ENCODE data around the gene PIEZO1.
A peak's percentile ranks its signal among the peaks of the same experiment; 100 is the strongest.

The PIEZO1 gene

GRCh38 chr16:88822281-88823040, 37.4 kb upstream of the PIEZO1 start:
- H2BK12ac ChIP-seq (ENCODE audit: low read length), result no peak overlapping the region

GRCh38 chr16:88821168-88821850, 36.3 kb upstream of the PIEZO1 start:
- Histone ChIP-seq H2AK5ac (ENCODE audit: low read length) (no peak overlapping the region), H3K79me1 (ENCODE audit: low read length) (no peaks in the 10 kb centered on the region), H3K27ac (ENCODE audit: low read depth, low read length) (no peak overlapping the region), H3K18ac (ENCODE audit: low read length) (no peak overlapping the region), H4K12ac (ENCODE audit: low read depth, low read length) (no peak overlapping the region), H3K79me2 (ENCODE audit: control insufficient read depth, insufficient read depth, low read length, poor library complexity) (no peaks in the 10 kb centered on the region), H3K27me3 (ENCODE audit: insufficient read depth, low read length) (no peaks in the 10 kb centered on the region), H3K23ac (ENCODE audit: low read length) (no peak overlapping the region), H3K9ac (ENCODE audit: low read length) (no peak overlapping the region), H3K36me3 (ENCODE audit: control insufficient read depth in 1 of 2, insufficient read depth in 2 of 2, low read length in 2 of 2) (peaks cover 37 to 39% of the 10 kb centered on the region in 2 experiments), H2BK12ac (ENCODE audit: low read length) (no peak overlapping the region), H3K9me3 (ENCODE audit: insufficient read depth, low read depth, low read length) (peaks cover 2% of the 10 kb centered on the region), H4K91ac (ENCODE audit: low read depth, low read length) (no peak overlapping the region), H3K14ac (ENCODE audit: low read length) (no peak overlapping the region), H2BK5ac (ENCODE audit: low read depth, low read length, poor library complexity) (no peak overlapping the region), H2BK120ac (ENCODE audit: insufficient read depth, low read length, poor library complexity) (no peak overlapping the region), H2AFZ (ENCODE audit: insufficient read depth, low read length, poor library complexity) (no peak overlapping the region), H3K4ac (ENCODE audit: low read depth, low read length) (no peak overlapping the region), H3K4me2 (ENCODE audit: low read length) (no peak overlapping the region), H3K4me1 (ENCODE audit: control insufficient read depth in 1 of 2, insufficient read depth in 2 of 2, low read length in 2 of 2) (no peaks in the 10 kb centered on the region), H3K4me3 (ENCODE audit: low read depth, low read length) (peak overlapping the region; percentile 14), H4K8ac (ENCODE audit: low read depth, low read length) (no peak overlapping the region)
- no CpG with 5 or more reads among the region's 22 CpGs for WGBS (ENCODE audit: extremely low coverage, insufficient coverage, insufficient read length)
- DNase-seq, result no peak

More at GRCh38 chr16:88822281-88823040, 37.4 kb upstream of the PIEZO1 start:
- Histone ChIP-seq H2AK5ac (ENCODE audit: low read length) (no peak overlapping the region), H3K14ac (ENCODE audit: low read length) (no peak overlapping the region), H4K12ac (ENCODE audit: low read depth, low read length) (no peak overlapping the region), H3K18ac (ENCODE audit: low read length) (no peak overlapping the region), H3K4me3 (ENCODE audit: low read depth, low read length) (no peak overlapping the region), H3K4ac (ENCODE audit: low read depth, low read length) (no peak overlapping the region), H4K8ac (ENCODE audit: low read depth, low read length) (no peak overlapping the region), H3K27ac (ENCODE audit: low read depth, low read length) (no peak overlapping the region), H2BK120ac (ENCODE audit: insufficient read depth, low read length, poor library complexity) (no peak overlapping the region), H3K27me3 (ENCODE audit: insufficient read depth, low read length) (no peaks in the 10 kb centered on the region), H3K23ac (ENCODE audit: low read length) (no peak overlapping the region), H3K79me2 (ENCODE audit: control insufficient read depth, insufficient read depth, low read length, poor library complexity) (no peaks in the 10 kb centered on the region), H2BK5ac (ENCODE audit: low read depth, low read length, poor library complexity) (no peak overlapping the region), H3K4me1 (ENCODE audit: control insufficient read depth in 1 of 2, insufficient read depth in 2 of 2, low read length in 2 of 2) (no peaks in the 10 kb centered on the region), H4K91ac (ENCODE audit: low read depth, low read length) (no peak overlapping the region), H3K36me3 (ENCODE audit: control insufficient read depth in 1 of 2, insufficient read depth in 2 of 2, low read length in 2 of 2) (peaks cover 37 to 40% of the 10 kb centered on the region in 2 experiments), H3K9ac (ENCODE audit: low read length) (no peak overlapping the region), H3K79me1 (ENCODE audit: low read length) (no peaks in the 10 kb centered on the region), H2AFZ (ENCODE audit: insufficient read depth, low read length, poor library complexity) (no peak overlapping the region), H3K9me3 (ENCODE audit: insufficient read depth, low read depth, low read length) (peaks cover 2% of the 10 kb centered on the region), H3K4me2 (ENCODE audit: low read length) (no peak overlapping the region)
- no CpG with 5 or more reads among the region's 24 CpGs for WGBS (ENCODE audit: extremely low coverage, insufficient coverage, insufficient read length)
- no peak for DNase-seq

GRCh38 chr16:88820385-88821025, 35.5 kb upstream of the PIEZO1 start:
- no peak overlapping the region for H2BK120ac ChIP-seq (ENCODE audit: insufficient read depth, low read length, poor library complexity)
- H3K4ac ChIP-seq (ENCODE audit: low read depth, low read length), result no peak overlapping the region
- peaks cover 35 to 37% of the 10 kb centered on the region in 2 experiments for H3K36me3 ChIP-seq (ENCODE audit: control insufficient read depth in 1 of 2, insufficient read depth in 2 of 2, low read length in 2 of 2)
- no peak overlapping the region for H2AK5ac ChIP-seq (ENCODE audit: low read length)
- H3K27ac ChIP-seq (ENCODE audit: low read depth, low read length), result no peak overlapping the region
- no peak overlapping the region for H2BK5ac ChIP-seq (ENCODE audit: low read depth, low read length, poor library complexity)
- H3K4me1 ChIP-seq (ENCODE audit: control insufficient read depth in 1 of 2, insufficient read depth in 2 of 2, low read length in 2 of 2), result no peaks in the 10 kb centered on the region
- no peak overlapping the region for H3K4me3 ChIP-seq (ENCODE audit: low read depth, low read length)
- H3K9me3 ChIP-seq (ENCODE audit: insufficient read depth, low read depth, low read length), result peaks cover 2% of the 10 kb centered on the region
- no peak overlapping the region for H3K14ac ChIP-seq (ENCODE audit: low read length)
- H4K12ac ChIP-seq (ENCODE audit: low read depth, low read length), result no peak overlapping the region
- H3K23ac ChIP-seq (ENCODE audit: low read length), result no peak overlapping the region
- no peaks in the 10 kb centered on the region for H3K27me3 ChIP-seq (ENCODE audit: insufficient read depth, low read length)
- no peaks in the 10 kb centered on the region for H3K79me2 ChIP-seq (ENCODE audit: control insufficient read depth, insufficient read depth, low read length, poor library complexity)
- H4K8ac ChIP-seq (ENCODE audit: low read depth, low read length), result no peak overlapping the region
- no peak overlapping the region for H3K9ac ChIP-seq (ENCODE audit: low read length)
- no peak overlapping the region for H4K91ac ChIP-seq (ENCODE audit: low read depth, low read length)
- no peak overlapping the region for H3K4me2 ChIP-seq (ENCODE audit: low read length)
- DNase-seq, result no peak
- H3K79me1 ChIP-seq (ENCODE audit: low read length), result no peaks in the 10 kb centered on the region
- H3K18ac ChIP-seq (ENCODE audit: low read length), result no peak overlapping the region
- H2AFZ ChIP-seq (ENCODE audit: insufficient read depth, low read length, poor library complexity), result no peak overlapping the region
- WGBS (ENCODE audit: extremely low coverage, insufficient coverage, insufficient read length), result no CpG with 5 or more reads among the region's 20 CpGs
- no peak overlapping the region for H2BK12ac ChIP-seq (ENCODE audit: low read length)

- H3K23ac ChIP-seq (ENCODE audit: low read length), result no peak overlapping the region
- peaks cover 29 to 31% of the 10 kb centered on the region in 2 experiments for H3K36me3 ChIP-seq (ENCODE audit: control insufficient read depth in 1 of 2, insufficient read depth in 2 of 2, low read length in 2 of 2)
- no peak overlapping the region for H3K18ac ChIP-seq (ENCODE audit: low read length)
- no peak overlapping the region for H4K12ac ChIP-seq (ENCODE audit: low read depth, low read length)
- DNase-seq, result no peak
- H2BK5ac ChIP-seq (ENCODE audit: low read depth, low read length, poor library complexity), result no peak overlapping the region
- H3K79me1 ChIP-seq (ENCODE audit: low read length), result no peaks in the 10 kb centered on the region
- H3K4ac ChIP-seq (ENCODE audit: low read depth, low read length), result no peak overlapping the region
- no peak overlapping the region for H2AK5ac ChIP-seq (ENCODE audit: low read length)
- H4K91ac ChIP-seq (ENCODE audit: low read depth, low read length), result no peak overlapping the region
- no peak overlapping the region for H2AFZ ChIP-seq (ENCODE audit: insufficient read depth, low read length, poor library complexity)
- no peak overlapping the region for H3K27ac ChIP-seq (ENCODE audit: low read depth, low read length)
- H3K27me3 ChIP-seq (ENCODE audit: insufficient read depth, low read length), result no peaks in the 10 kb centered on the region
- no peak overlapping the region for H2BK120ac ChIP-seq (ENCODE audit: insufficient read depth, low read length, poor library complexity)
- no peak overlapping the region for H2BK12ac ChIP-seq (ENCODE audit: low read length)
- H3K9me3 ChIP-seq (ENCODE audit: insufficient read depth, low read depth, low read length), result no peaks in the 10 kb centered on the region
- H3K14ac ChIP-seq (ENCODE audit: low read length), result no peak overlapping the region
- no peak overlapping the region for H3K9ac ChIP-seq (ENCODE audit: low read length)
- no peaks in the 10 kb centered on the region for H3K79me2 ChIP-seq (ENCODE audit: control insufficient read depth, insufficient read depth, low read length, poor library complexity)
- H3K4me3 ChIP-seq (ENCODE audit: low read depth, low read length), result no peak overlapping the region
- H3K4me2 ChIP-seq (ENCODE audit: low read length), result no peak overlapping the region
- no CpG with 5 or more reads among the region's 16 CpGs for WGBS (ENCODE audit: extremely low coverage, insufficient coverage, insufficient read length)
- no peaks in the 10 kb centered on the region for H3K4me1 ChIP-seq (ENCODE audit: control insufficient read depth in 1 of 2, insufficient read depth in 2 of 2, low read length in 2 of 2)
- H4K8ac ChIP-seq (ENCODE audit: low read depth, low read length), result no peak overlapping the region
Measured at GRCh38 chr16:88819126-88819525, 34.1 kb upstream of the PIEZO1 start.

Data from trophoblast cell (in vitro differentiated cells and primary cell).